OCI-LY7 (cell line): ENCODE data around the gene ECE1. TPM values are rescaled to one million over a fixed set of nuclear protein-coding genes. Genes with fewer than 3 reads are reported as not detected.

ENCODE experiments used
- BruUV-seq: library from RNA; stranded (reverse); fragments of 400-500 nt; replicated peaks from 2 replicates; lab custom pipeline; 2021; lab: Mats Ljungman, UMichigan
- CTCF ChIA-PET: fragments of 300-600 bp; sonication (Branson Sonifier 250); formaldehyde crosslinking; loops from one replicate; lab custom pipeline; 2022; ENCODE audit warnings: antibody characterized with exemption; ENCODE audit not compliant: unreplicated experiment; lab: Charles Lee
- POLR2A ChIA-PET: fragments of 300-600 bp; sonication (Branson Sonifier 250); formaldehyde crosslinking; loops from one replicate; lab custom pipeline; 2022; ENCODE audit warnings: antibody characterized with exemption; lab: Charles Lee
- DNase-seq: peaks from one replicate; pipeline ENCODE4 v3.0.0-alpha.2; 2015; ENCODE audit warnings: low spot score
- H2AFZ ChIP-seq: fragments of 200-600 bp; sonication (generic), shearing (Covaris generic); 2 replicates; pipeline ENCODE4 v1.6.1; 2014; ENCODE audit warnings: mild to moderate bottlenecking, antibody characterized with exemption, low read length, moderate library complexity
- H3K27ac ChIP-seq: fragments of 200-600 bp; sonication (generic); 2 replicates; pipeline ENCODE4 v1.5.1; 2014; ENCODE audit warnings: mixed run types, low read depth, mild to moderate bottlenecking, moderate library complexity, low read length, inconsistent platforms; ENCODE audit not compliant: poor library complexity, severe bottlenecking
- H3K36me3 ChIP-seq: fragments of 200-600 bp; sonication (generic); 2 replicates; pipeline ENCODE4 v1.6.1; 2014; ENCODE audit warnings: mild to moderate bottlenecking, antibody characterized with exemption, low read length, moderate library complexity, mixed read lengths; ENCODE audit not compliant: insufficient read depth
- H3K4me1 ChIP-seq: fragments of 200-600 bp; sonication (generic); 2 replicates; pipeline ENCODE4 v1.5.1; 2014; ENCODE audit warnings: mild to moderate bottlenecking, low read length; ENCODE audit not compliant: insufficient read depth, poor library complexity, severe bottlenecking
- H3K4me2 ChIP-seq: fragments of 200-600 bp; sonication (generic); 2 replicates; pipeline ENCODE4 v1.6.1; 2014; ENCODE audit warnings: mild to moderate bottlenecking, low read length
- H3K4me3 ChIP-seq: fragments of 200-600 bp; sonication (generic); 2 replicates; pipeline ENCODE4 v1.5.1; 2014; ENCODE audit warnings: mild to moderate bottlenecking, low read depth, low read length; ENCODE audit not compliant: poor library complexity, severe bottlenecking
- H3K79me2 ChIP-seq: fragments of 200-600 bp; sonication (generic); 2 replicates; pipeline ENCODE4 v1.6.1; 2016; ENCODE audit warnings: low read depth, mild to moderate bottlenecking, low read length, moderate library complexity, mixed read lengths; ENCODE audit not compliant: insufficient read depth
- H3K9me2 ChIP-seq: fragments of 200-600 bp; sonication (generic); 2 replicates; pipeline ENCODE4 v1.6.1; 2016; ENCODE audit warnings: mild to moderate bottlenecking, low read length, mixed read lengths; ENCODE audit not compliant: insufficient read depth
- H3K9me3 ChIP-seq: fragments of 200-600 bp; sonication (generic); 2 replicates; pipeline ENCODE4 v1.6.1; 2014; ENCODE audit warnings: mild to moderate bottlenecking, mixed run types, low read length, mixed read lengths
- H4K20me1 ChIP-seq: fragments of 200-600 bp; sonication (generic); 2 replicates; pipeline ENCODE4 v1.6.1; 2014; ENCODE audit warnings: mild to moderate bottlenecking, antibody characterized with exemption, low read length, moderate library complexity, mixed read lengths; ENCODE audit not compliant: insufficient read depth
- CTCF ChIP-seq: fragments of 200-600 bp; sonication (generic); conservative IDR thresholded peaks from 2 replicates; pipeline ENCODE4 v1.5.1; 2014; ENCODE audit warnings: mild to moderate bottlenecking, antibody characterized with exemption, low read length, moderate library complexity, mixed read lengths
- EZH2phosphoT487 ChIP-seq: fragments of 200-600 bp; sonication (generic); IDR thresholded peaks from 2 replicates; pipeline ENCODE4 v1.6.1; 2018; ENCODE audit warnings: low read depth, borderline replicate concordance, mild to moderate bottlenecking, mixed run types, antibody characterized with exemption, low read length, moderate library complexity, mixed read lengths
- intact Hi-C: fragments of 100-400 bp; cut with micrococcal nuclease; formaldehyde crosslinking; loops from one replicate; pipeline ENCODE4 v1.10.0; 2022; ENCODE audit not compliant: unreplicated experiment
- total RNA-seq, 2 experiments: library from RNA; depleted of rRNA in 1 of 2; stranded (reverse); fragments of >200 nt in 1 of 2; shearing (Covaris generic) in 1 of 2; gene quantifications; 2 replicates each; pipeline ENCODE4 v1.2.3, GENCODE V29; 2014 to 2022

The ECE1 gene
- total RNA-seq, 2 experiments from 2014 or later = 20.0 to 32.8 TPM

- H3K36me3 ChIP-seq = no peaks in the 10 kb centered on the region
- H2AFZ ChIP-seq = peak overlapping the region; percentile 59; the same call in 1 of the 2 replicates
- H3K9me2 ChIP-seq = no peaks in the 10 kb centered on the region
- H3K27ac ChIP-seq = peak overlapping the region; percentile 90
- intact Hi-C loops = no loop called here
- no peaks in the 10 kb centered on the region; the same call in 1 of the 2 replicates for H3K79me2 ChIP-seq
- ChIA-PET POLR2A (interaction anchor here (1.0 to 4.1 kb wide), 6 partner anchors 24 to 50 kb away, joined by 3 to 26 read pairs (median 5); no protein-coding TSS in a partner anchor), CTCF (interaction anchor here (1.1 kb wide), 1 partner anchor 31 kb away, joined by 10 read pairs; no protein-coding TSS in a partner anchor)
- H4K20me1 ChIP-seq = peaks cover 5% of the 10 kb centered on the region; the same call in 1 of the 2 replicates
- H3K4me2 ChIP-seq = peak overlapping the region; percentile 82
- BruUV-seq = no TSS peak
- H3K9me3 ChIP-seq = no peaks in the 10 kb centered on the region
- DNase-seq = no peak
- TF ChIP-seq EZH2phosphoT487 (no peak), CTCF (no peak)
- H3K4me3 ChIP-seq = peak overlapping the region; percentile 65
- H3K4me1 ChIP-seq = peaks cover 84% of the 10 kb centered on the region
These were observed 4.7 kb upstream of the ECE1 start for GRCh38 chr1:21295002-21295401.

GRCh38 chr1:21294266-21294989, 4.2 kb upstream of the ECE1 start:
- BruUV-seq = TSS peak; percentile 69
- Histone ChIP-seq H2AFZ (peak overlapping the region; percentile 59; the same call in 1 of the 2 replicates), H3K27ac (peak overlapping the region; percentile 90), H3K36me3 (no peaks in the 10 kb centered on the region), H3K4me1 (peaks cover 84% of the 10 kb centered on the region), H3K79me2 (no peaks in the 10 kb centered on the region; the same call in 1 of the 2 replicates), H3K9me3 (no peaks in the 10 kb centered on the region), H4K20me1 (peaks cover 5% of the 10 kb centered on the region; the same call in 1 of the 2 replicates), H3K9me2 (no peaks in the 10 kb centered on the region), H3K4me3 (peak overlapping the region; percentile 65), H3K4me2 (peak overlapping the region; percentile 82)
- TF ChIP-seq CTCF = no peak
- TF ChIP-seq EZH2phosphoT487 = no peak
- intact Hi-C loops = loop anchor here (1.0 kb wide), 1 partner anchor 40 kb away; no protein-coding TSS in a partner anchor
- POLR2A ChIA-PET = interaction anchor here (1.0 to 4.1 kb wide), 5 partner anchors 24 to 43 kb away, joined by 3 to 26 read pairs (median 6); no protein-coding TSS in a partner anchor
- DNase-seq = peak; percentile 92
- CTCF ChIA-PET = interaction anchor here (0.9 kb wide), 1 partner anchor 40 kb away, joined by 5 read pairs; no protein-coding TSS in a partner anchor
